ENCODE data around the gene MBP. TPM values are rescaled to one million over a fixed set of nuclear protein-coding genes. Genes with fewer than 3 reads are reported as not detected.

MBP gene
- total and polyA plus RNA-seq, 2 of the 13 experiments (the other 11 are each of a cell fraction or from before 2014, with no cell fraction given), result 5.0 to 8.5 TPM

- TF ChIP-seq AHDC1 (CRISPR knock-in tag; IDR thresholded peaks at IDR 0.05; ENCODE audit: borderline replicate concordance), result peak; percentile 60; the same call in 1 of the 2 replicates
- no peak for TF ChIP-seq TRAFD1 (CRISPR knock-in tag; IDR thresholded peaks at IDR 0.05; ENCODE audit: borderline replicate concordance)
- TF ChIP-seq ZMYM4 (CRISPR knock-in tag; IDR thresholded peaks at IDR 0.05), result peak; percentile 67
- 0 out of 2 replicates have a peak, but pooled peaks have one; percentile 30 for TF ChIP-seq NR2F6 (IDR thresholded peaks at IDR 0.05)
- TF ChIP-seq NR2F6 (CRISPR knock-in tag; IDR thresholded peaks at IDR 0.05), result peak; percentile 53
- TF ChIP-seq NPAS2 (CRISPR knock-in tag; IDR thresholded peaks at IDR 0.05; ENCODE audit: borderline replicate concordance), result no peak
- TF ChIP-seq ZNF337 (CRISPR knock-in tag; IDR thresholded peaks at IDR 0.05; ENCODE audit: borderline replicate concordance, low read depth), result no peak
- TF ChIP-seq ATF3 (CRISPR knock-in tag; IDR thresholded peaks at IDR 0.05), result peak; percentile 71
- TF ChIP-seq ZNF556 (CRISPR knock-in tag; IDR thresholded peaks at IDR 0.05; ENCODE audit: borderline replicate concordance), result no peak; the same call in 1 of the 2 replicates
- TF ChIP-seq MXD3 (CRISPR knock-in tag; IDR thresholded peaks at IDR 0.05), result no peak
- TF ChIP-seq GABPA (IDR thresholded peaks at IDR 0.05; ENCODE audit: low read depth, low read length), result no peak
- TF ChIP-seq GABPA (CRISPR knock-in tag; IDR thresholded peaks at IDR 0.05; ENCODE audit: low read depth), result peak; percentile 82
- TF ChIP-seq HMG20A (CRISPR knock-in tag; IDR thresholded peaks at IDR 0.05; ENCODE audit: borderline replicate concordance), result peak; percentile 14; the same call in 1 of the 2 replicates
- no peak for TF ChIP-seq NR3C1 (CRISPR knock-in tag; IDR thresholded peaks at IDR 0.05)
- TF ChIP-seq ZNF773 (CRISPR knock-in tag; IDR thresholded peaks at IDR 0.05; ENCODE audit: borderline replicate concordance), result no peak
- TF ChIP-seq BRF2 (CRISPR knock-in tag; IDR thresholded peaks at IDR 0.05), result 0 out of 2 replicates have a peak, but pooled peaks have one; percentile 28
- TF ChIP-seq SIX4 (CRISPR knock-in tag; IDR thresholded peaks at IDR 0.05), result peak; percentile 87
- peak; percentile 71; the same call in 1 of the 2 replicates for TF ChIP-seq ZBTB38 (CRISPR knock-in tag; IDR thresholded peaks at IDR 0.05)
- TF ChIP-seq CERS6 (CRISPR knock-in tag; IDR thresholded peaks at IDR 0.05), result no peak
These were observed 77.8 kb downstream of the MBP start (continued) for GRCh38 chr18:77054606-77055428.

Data from HepG2 (cell line).